ENCODE measurements around the gene RGS13.

Gene RGS13

GRCh38 chr1:192635939-192636338, at the start of gene RGS13:
Gene RGS13, plus strand, starts transcription at chr1:192636147. Its CDS starts 8,188 bp downstream, at chr1:192644335.
- no peak for TF ChIP-seq CTCF (IDR thresholded peaks at IDR 0.05; ENCODE audit: low read depth, low read length, missing control alignments)
- DNase-seq (ENCODE audit: extremely low read depth, low read depth) = no peak
- H3K4me3 ChIP-seq (replicated peaks; ENCODE audit: low read depth, low read length) = no peak within 1 kb of the TSS

- DNase-seq (ENCODE audit: extremely low read depth, low read depth) = no peak
- H3K4me3 ChIP-seq (replicated peaks; ENCODE audit: low read depth, low read length) = no peak overlapping the region
- TF ChIP-seq CTCF (IDR thresholded peaks at IDR 0.05; ENCODE audit: low read depth, low read length, missing control alignments) = no peak
Observed at GRCh38 chr1:192587386-192588266, 48.3 kb upstream of the RGS13 start.

GRCh38 chr1:192588546-192588945, 47.4 kb upstream of the RGS13 start:
- no peak for DNase-seq (ENCODE audit: extremely low read depth, low read depth)
- TF ChIP-seq CTCF (IDR thresholded peaks at IDR 0.05; ENCODE audit: low read depth, low read length, missing control alignments) = no peak
- H3K4me3 ChIP-seq (replicated peaks; ENCODE audit: low read depth, low read length) = no peak overlapping the region

GRCh38 chr1:192589813-192590212, 46.1 kb upstream of the RGS13 start:
- DNase-seq (ENCODE audit: extremely low read depth, low read depth) = no peak
- no peak for TF ChIP-seq CTCF (IDR thresholded peaks at IDR 0.05; ENCODE audit: low read depth, low read length, missing control alignments)
- no peak overlapping the region for H3K4me3 ChIP-seq (replicated peaks; ENCODE audit: low read depth, low read length)

GRCh38 chr1:192592517-192592916, 43.4 kb upstream of the RGS13 start:
- H3K4me3 ChIP-seq (replicated peaks; ENCODE audit: low read depth, low read length) = no peak overlapping the region
- DNase-seq (ENCODE audit: extremely low read depth, low read depth) = no peak
- no peak for TF ChIP-seq CTCF (IDR thresholded peaks at IDR 0.05; ENCODE audit: low read depth, low read length, missing control alignments)

- TF ChIP-seq CTCF (IDR thresholded peaks at IDR 0.05; ENCODE audit: low read depth, low read length, missing control alignments) = no peak
- no peak overlapping the region for H3K4me3 ChIP-seq (replicated peaks; ENCODE audit: low read depth, low read length)
- DNase-seq (ENCODE audit: extremely low read depth, low read depth) = no peak
Observed at GRCh38 chr1:192592981-192593708, 42.8 kb upstream of the RGS13 start.
